ENCODE measurements around the gene LRP8. TPM values are rescaled to one million over a fixed set of nuclear protein-coding genes. Genes with fewer than 3 reads are reported as not detected.

Gene LRP8
- total RNA-seq, 1 donor from 2014 or later, result 15.6 TPM

GRCh38 chr1:53270873-53271272 is 57.0 kb downstream of the LRP8 start:
- no peak overlapping the region for H2AFZ ChIP-seq (replicated peaks)
- no peak overlapping the region for H3K27ac Mint-ChIP-seq

DNA sequence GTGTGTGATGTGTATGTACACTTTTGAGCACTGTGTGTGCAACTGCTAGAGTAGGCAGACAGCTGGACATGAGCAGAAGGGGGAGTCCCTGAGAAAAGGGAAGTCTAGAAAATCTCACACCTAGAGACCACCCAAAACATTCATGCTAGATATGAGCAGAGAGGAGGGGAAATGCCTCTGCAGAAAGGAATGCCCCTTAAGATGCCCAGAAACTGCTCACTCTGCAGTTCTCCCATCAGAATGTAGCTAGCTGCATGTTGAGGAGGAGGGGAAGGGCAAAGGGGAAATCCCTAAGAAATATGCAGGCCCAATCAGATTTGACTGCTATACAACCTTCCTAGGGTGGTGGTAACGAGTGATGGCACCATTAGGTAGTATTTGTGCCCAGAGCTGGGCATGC is 57.8 kb downstream of the LRP8 start:
- peaks cover 10% of the 10 kb centered on the region for H3K27me3 Mint-ChIP-seq (ENCODE audit: insufficient read depth, low read depth)

More at GRCh38 chr1:53270873-53271272, 57.0 kb downstream of the LRP8 start:
- Histone ChIP-seq H3K27ac (no peak overlapping the region), H3F3A (ENCODE audit: low read depth) (no peaks in the 10 kb centered on the region), H3K4me3 (no peak overlapping the region), H3K36me3 (no peaks in the 10 kb centered on the region), H3K4me1 (no peaks in the 10 kb centered on the region), H3K79me2 (ENCODE audit: low read depth) (no peaks in the 10 kb centered on the region), H3K4me2 (no peak overlapping the region), H4K20me1 (ENCODE audit: low read depth) (no peaks in the 10 kb centered on the region), H3K9me3 (ENCODE audit: low read depth) (no peaks in the 10 kb centered on the region), H3K9ac (no peak overlapping the region), H3K27me3 (no peaks in the 10 kb centered on the region)
- H3K27me3 Mint-ChIP-seq (ENCODE audit: insufficient read depth, low read depth), result peaks cover 10% of the 10 kb centered on the region
- no peak overlapping the region for H3K4me3 Mint-ChIP-seq
- TF ChIP-seq EZH2 (IDR thresholded peaks at IDR 0.05) (no peak), EZH2phosphoT487 (IDR thresholded peaks at IDR 0.05) (no peak), CTCF (IDR thresholded peaks at IDR 0.05) (no peak)
- no peak for DNase-seq (ENCODE audit: low spot score)
- H3K9me3 Mint-ChIP-seq, result no peaks in the 10 kb centered on the region
- peaks cover 23% of the 10 kb centered on the region for H3K36me3 Mint-ChIP-seq
- H3K4me1 Mint-ChIP-seq, result no peaks in the 10 kb centered on the region

DNA sequence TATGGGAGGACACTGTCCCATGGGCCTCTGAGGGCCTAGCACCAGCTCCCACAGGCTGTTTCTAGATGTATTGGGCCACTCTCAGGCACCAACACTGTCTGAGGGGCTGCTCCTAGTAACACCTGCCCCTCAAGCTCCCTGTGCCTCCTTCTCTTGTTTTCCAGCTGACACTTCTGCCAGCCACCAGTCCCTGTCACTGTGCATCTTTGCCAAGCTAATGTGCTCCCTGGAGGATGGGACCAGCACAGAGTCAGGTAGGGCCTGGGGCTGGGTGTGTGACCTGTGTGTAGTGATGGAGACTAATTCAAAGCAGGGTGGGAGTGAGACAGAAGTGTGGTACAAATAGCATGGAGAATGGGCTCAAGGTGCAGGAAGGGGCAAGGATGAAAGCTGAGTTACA is 60.1 kb downstream of the LRP8 start:
- no peak overlapping the region for H3K4me2 ChIP-seq
- TF ChIP-seq EZH2phosphoT487 (IDR thresholded peaks at IDR 0.05) (no peak), CTCF (IDR thresholded peaks at IDR 0.05) (no peak), EZH2 (IDR thresholded peaks at IDR 0.05) (no peak)
- H3K4me3 Mint-ChIP-seq, result no peak overlapping the region
- no peak overlapping the region for H3K9ac ChIP-seq
- H3K9me3 ChIP-seq (ENCODE audit: low read depth), result no peaks in the 10 kb centered on the region
- H4K20me1 ChIP-seq (ENCODE audit: low read depth), result no peaks in the 10 kb centered on the region
- DNase-seq (ENCODE audit: low spot score), result no peak
- no peak overlapping the region for H3K4me3 ChIP-seq
- no peaks in the 10 kb centered on the region for H3F3A ChIP-seq (ENCODE audit: low read depth)
- H2AFZ ChIP-seq (replicated peaks), result no peak overlapping the region
- no peak overlapping the region for H3K27ac Mint-ChIP-seq
- no peaks in the 10 kb centered on the region for H3K27me3 ChIP-seq
- H3K36me3 ChIP-seq, result no peaks in the 10 kb centered on the region
- no peaks in the 10 kb centered on the region for H3K4me1 Mint-ChIP-seq
- H3K27ac ChIP-seq, result no peak overlapping the region
- H3K27me3 Mint-ChIP-seq (ENCODE audit: insufficient read depth, low read depth), result peaks cover 12% of the 10 kb centered on the region
- no peaks in the 10 kb centered on the region for H3K4me1 ChIP-seq
- H3K36me3 Mint-ChIP-seq, result peaks cover 25% of the 10 kb centered on the region
- H3K9me3 Mint-ChIP-seq, result no peaks in the 10 kb centered on the region
- no peaks in the 10 kb centered on the region for H3K79me2 ChIP-seq (ENCODE audit: low read depth)

More for the DNA sequence above, 57.8 kb downstream of the LRP8 start:
- H3K9me3 ChIP-seq (ENCODE audit: low read depth), result no peaks in the 10 kb centered on the region
- H3K9ac ChIP-seq, result no peak overlapping the region
- DNase-seq (ENCODE audit: low spot score), result no peak
- peaks cover 23% of the 10 kb centered on the region for H3K36me3 Mint-ChIP-seq
- no peaks in the 10 kb centered on the region for H3K27me3 ChIP-seq
- H3K27ac Mint-ChIP-seq, result no peak overlapping the region
- H3K4me1 ChIP-seq, result no peaks in the 10 kb centered on the region
- H3K79me2 ChIP-seq (ENCODE audit: low read depth), result no peaks in the 10 kb centered on the region
- no peaks in the 10 kb centered on the region for H3K9me3 Mint-ChIP-seq
- no peak overlapping the region for H2AFZ ChIP-seq (replicated peaks)
- H3K4me3 Mint-ChIP-seq, result no peak overlapping the region
- H3K4me1 Mint-ChIP-seq, result no peaks in the 10 kb centered on the region
- no peak for TF ChIP-seq CTCF (IDR thresholded peaks at IDR 0.05)
- TF ChIP-seq EZH2phosphoT487 (IDR thresholded peaks at IDR 0.05), result no peak
- no peak for TF ChIP-seq EZH2 (IDR thresholded peaks at IDR 0.05)
- H3K4me3 ChIP-seq, result no peak overlapping the region
- H3F3A ChIP-seq (ENCODE audit: low read depth), result no peaks in the 10 kb centered on the region
- no peak overlapping the region for H3K27ac ChIP-seq
- no peaks in the 10 kb centered on the region for H4K20me1 ChIP-seq (ENCODE audit: low read depth)
- H3K4me2 ChIP-seq, result no peak overlapping the region
- H3K36me3 ChIP-seq, result no peaks in the 10 kb centered on the region
